K562 (cell line): Measurements from ENCODE around the gene B3GALT4. TPM values are rescaled to one million over a fixed set of nuclear protein-coding genes. Genes with fewer than 3 reads are reported as not detected.

Experiments used
- BCL6 ChIP-seq: fragments of 250-450 bp; sonication (Bioruptor Pico); IDR thresholded peaks from 2 replicates; pipeline ENCODE4 v1.4.0; 2020
- ETV6 ChIP-seq, 3 experiments: fragments of 150-350 bp in 1 of 3; sonication (generic) in 1 of 3; formaldehyde crosslinking in 1 of 3; IDR thresholded peaks; 2 replicates each; pipeline versions ENCODE4 v1.6.1 to v1.8.0; 2014 to 2022; ENCODE audit warnings: borderline replicate concordance in 2 of 3, low read depth in 2 of 3, antibody characterized with exemption in 1 of 3, low read length in 1 of 3, mild to moderate bottlenecking in 1 of 3, missing genetic modification reagents in 1 of 3
- FOXA3 ChIP-seq, 2 experiments: fragments of 450-650 bp in 1 of 2; sonication (generic) in 1 of 2; formaldehyde crosslinking; IDR thresholded peaks in 1 of 2; conservative IDR thresholded peaks in 1 of 2; 2 replicates each; pipeline versions ENCODE4 v1.4.0 to v1.8.0; 2020 to 2022; ENCODE audit warnings: mild to moderate bottlenecking in 2 of 2, missing genetic modification reagents in 1 of 2
- FOXK1 ChIP-seq: sonication (generic); formaldehyde crosslinking; IDR thresholded peaks from 2 replicates; pipeline ENCODE4 v1.8.0; 2022; ENCODE audit warnings: missing genetic modification reagents, mild to moderate bottlenecking, borderline replicate concordance
- HNRNPH1 ChIP-seq: fragments of 200-400 bp; formaldehyde crosslinking; optimal IDR thresholded peaks from 2 replicates; pipeline ENCODE3; 2017; ENCODE audit warnings: low read depth, mild to moderate bottlenecking, low read length, moderate library complexity
- HNRNPLL ChIP-seq: fragments of 200-400 bp; formaldehyde crosslinking; IDR thresholded peaks from 2 replicates; pipeline ENCODE4 v1.6.1; 2017; ENCODE audit warnings: low read length, low read depth, mild to moderate bottlenecking; ENCODE audit not compliant: poor library complexity, severe bottlenecking
- KDM1A ChIP-seq, 2 experiments: fragments of 450-650 bp; IDR thresholded peaks; 2 replicates each; pipeline ENCODE4 v1.6.1; 2016; ENCODE audit warnings: mild to moderate bottlenecking in 2 of 2
- KLF6 ChIP-seq: fragments of 250-450 bp; sonication (Bioruptor Pico); IDR thresholded peaks from 2 replicates; pipeline ENCODE4 v1.4.0; 2020; ENCODE audit warnings: mild to moderate bottlenecking, moderate library complexity, borderline replicate concordance
- NCOA1 ChIP-seq: fragments of 450-650 bp; IDR thresholded peaks from 2 replicates; pipeline ENCODE4 v1.6.1; 2016; ENCODE audit warnings: low read depth
- NFATC3 ChIP-seq: fragments of 450-650 bp; IDR thresholded peaks from 2 replicates; pipeline ENCODE4 v1.6.1; 2017; ENCODE audit warnings: mild to moderate bottlenecking
- NFE2L1 ChIP-seq: fragments of 450-650 bp; IDR thresholded peaks from 2 replicates; pipeline ENCODE4 v1.6.1; 2016; ENCODE audit warnings: missing genetic modification characterization, low read depth, mild to moderate bottlenecking, missing compliant biosample characterization, moderate library complexity, borderline replicate concordance
- PHTF2 ChIP-seq: fragments of 250-450 bp; sonication (Bioruptor Pico); IDR thresholded peaks from 2 replicates; pipeline ENCODE4 v1.5.0; 2021; ENCODE audit warnings: mild to moderate bottlenecking
- POLR2A ChIP-seq: fragments of 450-650 bp; conservative IDR thresholded peaks from 2 replicates; pipeline ENCODE4 v1.6.1; 2016
- PTBP1 ChIP-seq: fragments of 200-400 bp; formaldehyde crosslinking; IDR thresholded peaks from 2 replicates; pipeline ENCODE4 v1.6.1; 2017; ENCODE audit warnings: low read depth, low read length
- SNRNP70 ChIP-seq: fragments of 200-400 bp; formaldehyde crosslinking; optimal IDR thresholded peaks from 2 replicates; pipeline ENCODE3; 2017; ENCODE audit warnings: low read depth, low read length
- ZHX1 ChIP-seq: fragments of 150-350 bp; conservative IDR thresholded peaks from 2 replicates; pipeline ENCODE4 v1.6.1; 2014; ENCODE audit warnings: low read length
- ZNF140 ChIP-seq: fragments of 250-450 bp; sonication (Bioruptor Pico); IDR thresholded peaks from 2 replicates; pipeline ENCODE4 v1.8.0; 2021; ENCODE audit warnings: moderate library complexity, mild to moderate bottlenecking, inconsistent platforms
- ZNF561 ChIP-seq: fragments of 450-650 bp; formaldehyde crosslinking; conservative IDR thresholded peaks from 2 replicates; pipeline ENCODE4 v1.4.0; 2020; ENCODE audit warnings: mild to moderate bottlenecking, moderate library complexity
- ZNF830 ChIP-seq: fragments of 250-450 bp; sonication (Bioruptor Pico); IDR thresholded peaks from 2 replicates; pipeline ENCODE4 v1.5.0; 2021; ENCODE audit warnings: mild to moderate bottlenecking
- polyA plus RNA-seq, 8 experiments: library from polyadenylated mRNA; depleted of rRNA in 4 of 8; stranded (reverse) in 5 of 8; unstranded in 3 of 8; fragments of >200 nt; fragmentation: Nextera tagmentation in 2 of 8; fragmentation: Illumina TruSeq in 1 of 8; extraction: Ambion mirVana in 2 of 8; extraction: Trizol in 1 of 8; gene quantifications; 2 replicates each; pipeline versions ENCODE4 v1.2.1 to v1.2.3, GENCODE V29; 2011 to 2014; ENCODE audit warnings: inconsistent platforms in 1 of 8, missing spikeins in 1 of 8
- total RNA-seq, 7 experiments: library from RNA; depleted of rRNA in 6 of 7; stranded (reverse); fragments of >200 nt in 6 of 7; fragmentation: Illumina TruSeq in 2 of 7; extraction: Trizol in 2 of 7; gene quantifications; 2 replicates each; pipeline versions ENCODE4 v1.2.1 to v1.2.3, GENCODE V29; 2011 to 2021; ENCODE audit warnings: low replicate concordance in 1 of 7
- TF ChIP-seq, protein P1 (sequence below): sonication (generic); formaldehyde crosslinking; IDR thresholded peaks from 2 replicates; pipeline ENCODE4 v1.8.0; 2022; ENCODE audit warnings: missing genetic modification reagents, mild to moderate bottlenecking, moderate library complexity, borderline replicate concordance
- TF ChIP-seq, protein P2 (sequence below): sonication (generic); formaldehyde crosslinking; IDR thresholded peaks from 2 replicates; pipeline ENCODE4 v1.9.0; 2022; ENCODE audit warnings: mild to moderate bottlenecking, missing genetic modification reagents
- TF ChIP-seq, protein P3 (sequence below): fragments of 450-650 bp; formaldehyde crosslinking; IDR thresholded peaks from 2 replicates; pipeline ENCODE4 v1.4.0; 2020; ENCODE audit warnings: mild to moderate bottlenecking
- TF ChIP-seq, protein P4 (sequence below): sonication (generic); formaldehyde crosslinking; IDR thresholded peaks from 2 replicates; pipeline ENCODE4 v1.9.0; 2022; ENCODE audit warnings: mild to moderate bottlenecking, missing genetic modification reagents

B3GALT4 gene
- total and polyA plus RNA-seq, 9 of the 15 experiments (the other 6 are each of a cell fraction or from before 2014, with no cell fraction given) = 0.11 to 1.3 (median 0.53) TPM; not detected in 1

DNA sequence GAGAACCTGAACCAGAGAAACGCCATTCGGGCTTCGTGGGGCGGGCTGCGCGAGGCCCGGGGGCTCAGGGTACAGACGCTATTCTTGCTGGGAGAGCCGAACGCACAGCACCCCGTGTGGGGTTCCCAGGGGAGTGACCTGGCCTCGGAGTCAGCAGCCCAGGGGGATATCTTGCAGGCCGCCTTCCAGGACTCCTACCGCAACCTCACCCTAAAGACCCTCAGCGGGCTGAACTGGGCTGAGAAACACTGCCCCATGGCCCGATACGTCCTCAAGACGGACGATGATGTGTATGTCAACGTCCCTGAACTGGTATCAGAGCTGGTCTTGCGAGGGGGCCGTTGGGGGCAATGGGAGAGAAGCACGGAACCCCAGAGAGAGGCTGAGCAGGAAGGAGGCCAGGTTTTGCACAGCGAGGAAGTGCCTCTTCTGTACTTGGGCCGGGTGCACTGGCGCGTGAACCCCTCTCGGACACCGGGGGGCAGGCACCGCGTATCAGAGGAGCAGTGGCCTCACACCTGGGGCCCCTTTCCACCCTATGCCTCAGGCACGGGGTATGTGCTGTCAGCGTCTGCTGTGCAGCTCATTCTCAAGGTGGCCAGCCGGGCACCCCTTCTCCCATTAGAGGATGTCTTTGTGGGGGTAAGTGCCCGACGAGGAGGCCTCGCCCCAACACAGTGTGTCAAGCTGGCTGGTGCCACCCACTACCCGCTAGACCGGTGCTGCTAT, 904 bp downstream of the B3GALT4 start (continued):
- TF ChIP-seq NCOA1 = no peak
- TF ChIP-seq, protein P1, sequence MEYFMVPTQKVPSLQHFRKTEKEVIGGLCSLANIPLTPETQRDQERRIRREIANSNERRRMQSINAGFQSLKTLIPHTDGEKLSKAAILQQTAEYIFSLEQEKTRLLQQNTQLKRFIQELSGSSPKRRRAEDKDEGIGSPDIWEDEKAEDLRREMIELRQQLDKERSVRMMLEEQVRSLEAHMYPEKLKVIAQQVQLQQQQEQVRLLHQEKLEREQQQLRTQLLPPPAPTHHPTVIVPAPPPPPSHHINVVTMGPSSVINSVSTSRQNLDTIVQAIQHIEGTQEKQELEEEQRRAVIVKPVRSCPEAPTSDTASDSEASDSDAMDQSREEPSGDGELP (CRISPR knock-in tag) = no peak
- TF ChIP-seq ZNF830 = no peak
- no peak for TF ChIP-seq PHTF2
- TF ChIP-seq, protein P2, sequence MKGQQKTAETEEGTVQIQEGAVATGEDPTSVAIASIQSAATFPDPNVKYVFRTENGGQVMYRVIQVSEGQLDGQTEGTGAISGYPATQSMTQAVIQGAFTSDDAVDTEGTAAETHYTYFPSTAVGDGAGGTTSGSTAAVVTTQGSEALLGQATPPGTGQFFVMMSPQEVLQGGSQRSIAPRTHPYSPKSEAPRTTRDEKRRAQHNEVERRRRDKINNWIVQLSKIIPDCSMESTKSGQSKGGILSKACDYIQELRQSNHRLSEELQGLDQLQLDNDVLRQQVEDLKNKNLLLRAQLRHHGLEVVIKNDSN (CRISPR knock-in tag) = peak; percentile 45
- 0 out of 2 replicates have a peak, but pooled peaks have one; percentile 35 for TF ChIP-seq PTBP1
- TF ChIP-seq HNRNPLL = no peak
- 0 out of 4 replicates have a peak, but pooled peaks of 1 of the 2 experiments have one; percentile 7 for TF ChIP-seq ETV6 (IDR thresholded peaks at IDR 0.05; ENCODE audit: borderline replicate concordance in 1 of 2, low read depth in 2 of 2, low read length in 1 of 2)
- no peak for TF ChIP-seq ETV6 (CRISPR knock-in tag; IDR thresholded peaks at IDR 0.05; ENCODE audit: borderline replicate concordance)
- TF ChIP-seq ZNF140 (CRISPR knock-in tag) = no peak
- no peak for TF ChIP-seq NFE2L1 (tag)
- TF ChIP-seq ZHX1 = no peak
- TF ChIP-seq, protein P3, sequence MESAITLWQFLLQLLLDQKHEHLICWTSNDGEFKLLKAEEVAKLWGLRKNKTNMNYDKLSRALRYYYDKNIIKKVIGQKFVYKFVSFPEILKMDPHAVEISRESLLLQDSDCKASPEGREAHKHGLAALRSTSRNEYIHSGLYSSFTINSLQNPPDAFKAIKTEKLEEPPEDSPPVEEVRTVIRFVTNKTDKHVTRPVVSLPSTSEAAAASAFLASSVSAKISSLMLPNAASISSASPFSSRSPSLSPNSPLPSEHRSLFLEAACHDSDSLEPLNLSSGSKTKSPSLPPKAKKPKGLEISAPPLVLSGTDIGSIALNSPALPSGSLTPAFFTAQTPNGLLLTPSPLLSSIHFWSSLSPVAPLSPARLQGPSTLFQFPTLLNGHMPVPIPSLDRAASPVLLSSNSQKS (CRISPR knock-in tag) = no peak
- no peak for TF ChIP-seq NFATC3
- no peak for TF ChIP-seq KDM1A (IDR thresholded peaks at IDR 0.05)
- no peak for TF ChIP-seq HNRNPH1
- 0 out of 2 replicates have a peak, but pooled peaks have one; percentile 5 for TF ChIP-seq FOXK1
- no peak for TF ChIP-seq SNRNP70
- TF ChIP-seq KLF6 (CRISPR knock-in tag) = no peak
- TF ChIP-seq, protein P4, sequence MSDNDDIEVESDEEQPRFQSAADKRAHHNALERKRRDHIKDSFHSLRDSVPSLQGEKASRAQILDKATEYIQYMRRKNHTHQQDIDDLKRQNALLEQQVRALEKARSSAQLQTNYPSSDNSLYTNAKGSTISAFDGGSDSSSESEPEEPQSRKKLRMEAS = no peak; the same call in 1 of the 2 replicates
- TF ChIP-seq FOXA3 (CRISPR knock-in tag; conservative IDR thresholded peaks at IDR 0.05 in 1 of 2, IDR thresholded peaks at IDR 0.05 in 1 of 2) = 0 out of 4 replicates have a peak, but pooled peaks of 1 of the 2 experiments have one; percentile 44
- no peak for TF ChIP-seq POLR2A
- TF ChIP-seq BCL6 (CRISPR knock-in tag) = no peak
- no peak for TF ChIP-seq ZNF561 (CRISPR knock-in tag)
